Lower leg skin (tissue), 3 donors: ENCODE measurements around the gene KRTAP5-7.

Experiments used
- CTCF ChIP-seq, 3 donors: fragments of 450-650 bp; IDR thresholded peaks; one replicate each; pipeline ENCODE4 v1.5.1; 2016; ENCODE audit warnings: antibody characterized with exemption in 3 of 3, mild to moderate bottlenecking in 3 of 3, moderate library complexity in 2 of 3
- POLR2A ChIP-seq, 2 donors: fragments of 450-650 bp; IDR thresholded peaks; one replicate each; pipeline ENCODE4 v1.6.1; 2016 to 2017; ENCODE audit warnings: antibody characterized with exemption in 2 of 2, mild to moderate bottlenecking in 1 of 2, moderate library complexity in 1 of 2

DNA sequence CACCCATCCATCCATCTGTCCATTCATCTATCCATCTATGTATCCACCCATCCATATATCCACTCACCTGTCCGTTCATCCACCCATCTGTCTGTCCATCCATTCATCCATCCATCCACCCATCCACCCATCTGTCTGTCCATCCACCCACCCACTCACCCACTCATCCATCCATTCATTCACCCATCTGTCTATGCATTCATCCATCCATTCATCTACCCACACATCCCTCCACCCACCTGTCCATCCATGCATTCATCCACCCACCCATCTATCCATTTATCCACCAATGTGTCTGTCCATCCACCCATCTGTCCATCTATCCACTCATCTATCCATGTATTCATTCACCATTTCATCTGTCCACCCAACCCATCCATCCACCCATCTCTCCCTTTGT is 40.7 kb upstream of the KRTAP5-7 start:
- TF ChIP-seq POLR2A (IDR thresholded peaks at IDR 0.05) (no peak), CTCF (IDR thresholded peaks at IDR 0.05) (no peak)
